Transverse colon (tissue), 4 donors: ENCODE measurements around the gene MDH2. TPM values are rescaled to one million over a fixed set of nuclear protein-coding genes. Genes with fewer than 3 reads are reported as not detected.

ENCODE experiments used
- DNase-seq: peaks from one replicate; pipeline ENCODE4 v3.0.0-alpha.2; 2019
- H3K27ac ChIP-seq, 4 donors: fragments of 200-600 bp; sonication (generic); 2 replicates each; pipeline ENCODE4 v1.5.1; 2016 to 2018; ENCODE audit warnings: inconsistent platforms in 4 of 4
- H3K27me3 ChIP-seq: fragments of 200-600 bp; sonication (generic); 2 replicates; pipeline ENCODE4 v1.5.1; 2017; ENCODE audit warnings: inconsistent platforms
- H3K36me3 ChIP-seq, 4 donors: fragments of 200-600 bp; sonication (generic); 2 replicates each; pipeline ENCODE4 v1.5.1; 2017 to 2019; ENCODE audit warnings: inconsistent platforms in 4 of 4
- H3K4me1 ChIP-seq, 4 donors: fragments of 200-600 bp; sonication (generic); 2 replicates each; pipeline ENCODE4 v1.5.1; 2017 to 2020; ENCODE audit warnings: inconsistent platforms in 4 of 4
- H3K4me3 ChIP-seq, 4 donors: fragments of 200-600 bp; sonication (generic); 1 replicate in 1 of 4; 2 replicates in 3 of 4; pipeline versions ENCODE4 v1.5.1 to v1.6.1; 2017 to 2019; ENCODE audit warnings: inconsistent platforms in 4 of 4
- H3K9me3 ChIP-seq, 2 donors: fragments of 200-600 bp; sonication (generic); 2 replicates each; pipeline ENCODE4 v1.5.1; 2017 to 2019; ENCODE audit warnings: inconsistent platforms in 2 of 2
- EP300 ChIP-seq: sonication (generic); formaldehyde crosslinking; IDR thresholded peaks from one replicate; pipeline ENCODE4 v1.6.1; 2017; ENCODE audit warnings: antibody characterized with exemption, low read depth
- POLR2A ChIP-seq: fragments of 450-650 bp; IDR thresholded peaks from one replicate; pipeline ENCODE4 v1.6.1; 2016; ENCODE audit warnings: antibody characterized with exemption, mild to moderate bottlenecking, moderate library complexity
- POLR2AphosphoS5 ChIP-seq, 3 donors: sonication (generic); formaldehyde crosslinking; IDR thresholded peaks; one replicate each; pipeline ENCODE4 v1.6.1; 2016; ENCODE audit warnings: antibody characterized with exemption in 3 of 3
- WGBS, 2 donors: methylation state at CpG; one replicate each; pipeline ENCODE4 v1.1.5; 2018; ENCODE audit warnings: low coverage in 1 of 2; 5-methylcytosine and 5-hydroxymethylcytosine counted together
- in situ Hi-C, 4 donors: fragments of 200-750 bp; cut with MboI; loops; one replicate each; pipeline versions ENCODE4 v1.15.0 to v1.15.1; 2017; ENCODE audit warnings: low sequenced_read_pairs in 3 of 4, low pct_ligation_motif_present in 1 of 4, low pct_unique_long_range_greater_than_20kb in 1 of 4
- intact Hi-C: fragments of 100-400 bp; cut with DNase I; formaldehyde crosslinking; loops from one replicate; pipeline ENCODE4 v1.15.1; 2023; ENCODE audit warnings: low total_unique reads
- total RNA-seq, 4 donors: library from RNA; depleted of rRNA; stranded (reverse); fragments of >200 nt; gene quantifications; one replicate each; pipeline ENCODE4 v1.1.0, GENCODE V29; 2016
- TF ChIP-seq, protein P1 (sequence below), 5 experiments: fragments of 200-600 bp in 3 of 5; fragments of 450-650 bp in 2 of 5; sonication (generic) in 3 of 5; IDR thresholded peaks; 1 replicate in 2 of 5; 2 replicates in 3 of 5; pipeline ENCODE4 v1.5.1; 2016 to 2017; ENCODE audit warnings: antibody characterized with exemption in 5 of 5, inconsistent platforms in 3 of 5, mild to moderate bottlenecking in 2 of 5, moderate library complexity in 1 of 5

MDH2 gene, protein sequence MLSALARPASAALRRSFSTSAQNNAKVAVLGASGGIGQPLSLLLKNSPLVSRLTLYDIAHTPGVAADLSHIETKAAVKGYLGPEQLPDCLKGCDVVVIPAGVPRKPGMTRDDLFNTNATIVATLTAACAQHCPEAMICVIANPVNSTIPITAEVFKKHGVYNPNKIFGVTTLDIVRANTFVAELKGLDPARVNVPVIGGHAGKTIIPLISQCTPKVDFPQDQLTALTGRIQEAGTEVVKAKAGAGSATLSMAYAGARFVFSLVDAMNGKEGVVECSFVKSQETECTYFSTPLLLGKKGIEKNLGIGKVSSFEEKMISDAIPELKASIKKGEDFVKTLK
- total RNA-seq, result 100 to 1,000 TPM; 144 to 308 (median 152) TPM

DNA sequence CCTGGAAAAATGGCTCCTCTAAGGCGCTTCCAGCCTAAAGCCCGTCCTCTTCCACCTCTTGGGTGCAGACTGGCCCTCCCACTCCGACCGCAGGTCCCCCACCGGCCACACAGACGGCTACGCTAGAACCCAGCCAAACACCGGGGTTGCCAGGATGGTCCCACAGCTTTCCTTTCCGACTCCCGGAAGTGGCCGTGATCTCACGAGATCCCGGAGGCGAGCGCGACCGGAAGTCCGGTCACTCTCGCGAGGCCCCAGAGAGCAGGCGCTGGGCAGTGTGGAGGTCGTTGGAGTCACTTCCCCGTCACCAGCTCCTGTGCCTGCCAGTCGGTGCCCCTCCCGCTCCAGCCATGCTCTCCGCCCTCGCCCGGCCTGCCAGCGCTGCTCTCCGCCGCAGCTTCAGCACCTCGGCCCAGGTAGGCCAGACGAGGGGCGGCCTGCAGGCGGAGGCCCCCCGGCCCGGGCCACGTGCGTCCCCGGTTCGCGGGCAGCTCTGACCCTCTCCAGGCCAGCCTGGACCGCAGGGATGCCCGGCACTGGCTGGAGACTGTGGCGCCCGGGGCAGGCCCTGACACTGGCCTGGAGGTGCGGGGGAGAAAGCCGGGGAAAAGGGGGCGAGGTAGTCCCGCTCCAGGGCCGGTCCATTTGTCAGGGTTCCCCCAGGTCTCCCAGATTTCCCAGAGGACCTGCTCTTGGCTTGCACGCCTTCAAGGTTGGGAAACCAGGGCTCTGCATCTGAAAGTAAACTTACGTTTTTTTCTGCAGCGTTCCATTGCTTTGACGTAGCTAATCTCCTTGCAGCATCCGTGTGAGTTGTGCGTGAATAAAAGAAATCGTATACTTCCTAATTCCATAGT, at the start of gene MDH2, which contains the start of gene STYXL1:
Gene MDH2 (plus strand): TSS at position 296 of the 857 bp plus-strand sequence. CDS start 55 bp downstream, at position 351.
Gene STYXL1 (minus strand): TSS at position 190 of the 857 bp plus-strand sequence. CDS start 17,477 bp downstream, outside the sequence.
- in situ Hi-C loops, result no loop called here
- Histone ChIP-seq H3K9me3 (no peaks in the 10 kb centered on the region), H3K27ac (peak within 1 kb of the TSS; percentile 90 to 97 (median 94)), H3K4me3 (peak within 1 kb of the TSS; percentile 67 to 99 (median 82)), H3K36me3 (no peaks in the 10 kb centered on the region), H3K27me3 (no peaks in the 10 kb centered on the region), H3K4me1 (peaks cover 14 to 40% (median 23%) of the 10 kb centered on the region in 4 donors)
- DNase-seq, result peak; percentile 96
- WGBS, 2 donors, result 1% methylated on average over 29 of the region's 58 CpGs; no CpG with 5 or more reads in 1 of the 2 donors
- intact Hi-C loops, result no loop called here
- TF ChIP-seq, protein P1, sequence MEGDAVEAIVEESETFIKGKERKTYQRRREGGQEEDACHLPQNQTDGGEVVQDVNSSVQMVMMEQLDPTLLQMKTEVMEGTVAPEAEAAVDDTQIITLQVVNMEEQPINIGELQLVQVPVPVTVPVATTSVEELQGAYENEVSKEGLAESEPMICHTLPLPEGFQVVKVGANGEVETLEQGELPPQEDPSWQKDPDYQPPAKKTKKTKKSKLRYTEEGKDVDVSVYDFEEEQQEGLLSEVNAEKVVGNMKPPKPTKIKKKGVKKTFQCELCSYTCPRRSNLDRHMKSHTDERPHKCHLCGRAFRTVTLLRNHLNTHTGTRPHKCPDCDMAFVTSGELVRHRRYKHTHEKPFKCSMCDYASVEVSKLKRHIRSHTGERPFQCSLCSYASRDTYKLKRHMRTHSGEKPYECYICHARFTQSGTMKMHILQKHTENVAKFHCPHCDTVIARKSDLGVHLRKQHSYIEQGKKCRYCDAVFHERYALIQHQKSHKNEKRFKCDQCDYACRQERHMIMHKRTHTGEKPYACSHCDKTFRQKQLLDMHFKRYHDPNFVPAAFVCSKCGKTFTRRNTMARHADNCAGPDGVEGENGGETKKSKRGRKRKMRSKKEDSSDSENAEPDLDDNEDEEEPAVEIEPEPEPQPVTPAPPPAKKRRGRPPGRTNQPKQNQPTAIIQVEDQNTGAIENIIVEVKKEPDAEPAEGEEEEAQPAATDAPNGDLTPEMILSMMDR (IDR thresholded peaks at IDR 0.05), result no peak
- TF ChIP-seq POLR2AphosphoS5 (IDR thresholded peaks at IDR 0.05), result peak; percentile 88 to 97 (median 94)
- peak; percentile 93 for TF ChIP-seq POLR2A

DNA sequence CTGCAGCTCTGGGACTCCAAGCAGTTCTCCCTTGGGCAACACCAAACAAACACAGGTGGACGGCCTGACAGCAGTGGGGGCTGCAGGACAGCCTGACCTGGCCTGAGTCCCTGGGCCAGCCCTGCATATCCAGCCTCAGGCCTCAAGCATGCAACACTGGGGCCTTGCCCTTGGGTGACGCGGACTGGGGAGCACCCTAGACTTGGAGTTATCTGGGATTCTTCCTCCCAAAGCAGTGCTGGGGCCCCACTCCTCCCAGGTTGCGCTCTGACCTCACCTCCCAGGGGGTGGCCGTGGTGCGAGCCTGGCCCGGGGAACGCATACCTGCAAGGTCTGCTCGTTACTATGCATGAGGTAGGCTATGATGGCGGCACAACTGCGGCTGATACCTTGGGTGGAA, 47.3 kb upstream of the MDH2 start:
- peaks cover 0 to 16% (median 8%) of the 10 kb centered on the region in 4 donors for H3K36me3 ChIP-seq
- WGBS, 2 donors, result 94 to 100% methylated on average over 3 to 11 of the region's 11 CpGs
- H3K4me1 ChIP-seq, result no peaks in the 10 kb centered on the region
- H3K4me3 ChIP-seq, result no peak overlapping the region
- intact Hi-C loops, result no loop called here
- no peak overlapping the region for H3K27ac ChIP-seq
- H3K27me3 ChIP-seq, result no peaks in the 10 kb centered on the region
- in situ Hi-C loops, result no loop called here
- no peaks in the 10 kb centered on the region for H3K9me3 ChIP-seq
- no peak for DNase-seq
- TF ChIP-seq EP300 (no peak), POLR2A (no peak), POLR2AphosphoS5 (IDR thresholded peaks at IDR 0.05) (no peak)
- TF ChIP-seq, protein P1 (IDR thresholded peaks at IDR 0.05), result no peak

DNA sequence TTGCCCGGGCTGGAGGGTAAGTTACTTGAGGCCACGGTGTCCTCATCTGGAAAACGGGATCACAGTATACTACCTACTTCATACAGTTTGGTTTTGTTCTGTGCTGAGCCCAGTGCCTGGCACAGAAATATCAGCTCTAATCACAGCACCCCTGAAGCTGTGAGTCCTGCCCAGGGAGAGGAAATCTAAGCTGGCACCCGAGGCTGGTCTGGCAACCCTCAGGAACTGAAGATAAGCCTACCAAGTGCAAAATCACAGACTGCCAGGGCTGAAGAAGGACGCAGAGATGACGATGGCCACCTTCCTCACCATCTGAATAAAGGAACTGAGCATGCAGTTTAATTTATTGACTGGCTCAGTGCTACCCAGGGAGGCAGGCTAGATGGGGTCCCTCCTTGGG, 45.8 kb upstream of the MDH2 start:
- TF ChIP-seq, protein P1 (IDR thresholded peaks at IDR 0.05), result no peak
- no peak for TF ChIP-seq POLR2AphosphoS5 (IDR thresholded peaks at IDR 0.05)
- no peak for TF ChIP-seq POLR2A
- no peak for TF ChIP-seq EP300
- no peak overlapping the region for H3K27ac ChIP-seq
- H3K27me3 ChIP-seq, result no peaks in the 10 kb centered on the region
- no peak for DNase-seq
- H3K9me3 ChIP-seq, result no peaks in the 10 kb centered on the region
- 98% methylated on average over 6 of the region's 6 CpGs; no CpG with 5 or more reads in 1 of the 2 donors for WGBS, 2 donors
- in situ Hi-C loops, result no loop called here
- intact Hi-C loops, result no loop called here
- no peak overlapping the region for H3K4me3 ChIP-seq
- H3K36me3 ChIP-seq, result peaks cover 0 to 16% (median 8%) of the 10 kb centered on the region in 4 donors
- H3K4me1 ChIP-seq, result no peaks in the 10 kb centered on the region

DNA sequence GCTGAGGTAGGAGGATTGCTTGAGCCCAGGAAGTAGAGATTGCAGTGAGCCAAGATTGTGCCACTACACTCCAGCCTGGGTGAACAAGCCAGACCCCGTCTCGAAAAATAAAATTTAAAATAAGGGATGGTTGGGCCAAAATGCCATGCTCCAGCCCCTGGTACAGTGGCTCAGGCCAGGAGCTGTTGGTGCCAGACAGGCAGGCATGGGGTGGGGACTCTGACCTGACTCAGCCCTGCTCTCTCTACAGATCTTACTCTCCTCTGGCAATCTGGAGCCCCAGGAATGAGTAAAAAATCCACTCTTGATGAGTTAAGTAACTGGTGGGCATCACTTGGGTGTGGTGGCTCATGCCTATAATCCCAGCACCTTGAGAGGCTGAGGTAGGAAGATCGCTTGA, 45.1 kb upstream of the MDH2 start:
- H3K27ac ChIP-seq, result no peak overlapping the region
- H3K4me3 ChIP-seq, result no peak overlapping the region
- intact Hi-C loops, result no loop called here
- 90 to 94% methylated on average over 3 of the region's 3 CpGs for WGBS, 2 donors
- in situ Hi-C loops, result no loop called here
- H3K9me3 ChIP-seq, result no peaks in the 10 kb centered on the region
- TF ChIP-seq EP300 (no peak), POLR2AphosphoS5 (IDR thresholded peaks at IDR 0.05) (no peak), POLR2A (no peak)
- TF ChIP-seq, protein P1 (IDR thresholded peaks at IDR 0.05), result no peak
- DNase-seq, result no peak
- peaks cover 0 to 16% (median 8%) of the 10 kb centered on the region in 4 donors for H3K36me3 ChIP-seq
- H3K27me3 ChIP-seq, result no peaks in the 10 kb centered on the region
- no peaks in the 10 kb centered on the region for H3K4me1 ChIP-seq
